DMS 273 treated with DMSO at 0.1 percent for 48 hours (cell line): ENCODE results near the gene MOV10L1.
"Not testable (repeated sequence)": the region's sequence is repeated elsewhere in the genome, so short reads cannot be mapped to it uniquely, and the experiment has no call there.

Experiments
- DNase-seq: peaks from one replicate; lab custom pipeline; 2025; lab: John Stamatoyannopoulos, UW

The MOV10L1 gene

DNA sequence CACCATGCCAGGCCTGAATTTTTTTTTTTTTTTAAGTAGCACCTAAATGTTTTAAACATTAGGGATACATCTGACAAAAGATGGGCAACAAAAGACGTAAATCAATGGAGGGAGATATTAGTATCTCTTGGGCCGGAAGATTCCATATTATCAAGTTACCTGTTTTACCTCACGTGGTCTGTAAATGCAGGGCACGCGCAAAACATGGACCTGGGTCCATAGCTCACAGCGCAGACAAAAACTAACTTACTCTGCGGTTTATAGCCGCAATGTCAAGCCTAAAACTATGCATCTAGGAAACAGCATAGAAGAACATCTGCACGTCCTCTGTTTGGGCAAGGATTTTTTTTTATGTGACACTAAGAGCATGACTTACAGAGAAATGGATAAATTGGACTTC lies 49.2 kb downstream of the MOV10L1 start:
- no peak for DNase-seq

DNA sequence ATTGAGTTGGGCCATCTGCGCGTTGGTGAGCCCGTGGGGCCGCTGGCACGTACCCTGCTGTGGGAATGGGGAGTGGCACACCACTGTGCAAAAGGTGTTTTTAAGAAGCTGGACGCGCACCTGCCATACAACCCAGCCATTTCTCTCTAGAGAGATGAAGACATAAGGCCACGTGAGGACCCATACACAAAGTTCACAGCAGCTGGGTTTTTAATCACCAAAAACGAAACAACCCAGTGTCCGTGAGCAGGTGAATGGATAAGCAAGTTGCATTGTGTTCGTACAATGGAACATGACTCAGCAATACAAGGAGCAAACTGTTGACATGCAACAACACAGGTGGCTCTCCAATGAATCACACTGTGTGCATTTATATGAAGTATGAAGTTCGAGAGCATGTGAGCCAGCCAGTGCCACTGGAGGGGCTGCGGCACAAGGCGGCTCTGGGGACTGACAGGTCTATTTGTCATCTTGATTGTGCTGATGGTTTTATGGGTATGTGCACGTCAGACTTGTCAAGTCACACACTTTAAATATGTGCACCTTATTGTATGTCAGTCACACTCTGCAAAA lies 50.1 kb downstream of the MOV10L1 start:
- no peak for DNase-seq

DNA sequence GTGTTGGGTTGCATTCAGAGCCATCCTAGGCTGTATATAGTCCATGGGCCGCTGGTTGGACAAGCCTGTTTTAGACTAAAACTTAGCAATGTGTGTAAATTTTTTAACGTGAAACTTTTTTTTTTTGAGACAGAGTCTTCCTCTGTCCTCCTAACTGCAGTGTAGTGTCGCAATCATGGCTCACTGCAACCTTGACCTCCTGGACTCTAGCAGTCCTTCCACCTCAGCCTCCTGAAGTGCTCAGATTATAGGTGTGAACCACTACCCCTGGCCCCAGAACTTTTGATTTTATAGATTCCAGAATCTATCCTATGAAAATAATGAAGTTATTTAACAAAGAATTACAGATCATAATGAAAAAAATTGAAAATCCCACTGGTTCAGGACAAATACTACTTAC lies 50.8 kb downstream of the MOV10L1 start:
- DNase-seq, result no peak

DNA sequence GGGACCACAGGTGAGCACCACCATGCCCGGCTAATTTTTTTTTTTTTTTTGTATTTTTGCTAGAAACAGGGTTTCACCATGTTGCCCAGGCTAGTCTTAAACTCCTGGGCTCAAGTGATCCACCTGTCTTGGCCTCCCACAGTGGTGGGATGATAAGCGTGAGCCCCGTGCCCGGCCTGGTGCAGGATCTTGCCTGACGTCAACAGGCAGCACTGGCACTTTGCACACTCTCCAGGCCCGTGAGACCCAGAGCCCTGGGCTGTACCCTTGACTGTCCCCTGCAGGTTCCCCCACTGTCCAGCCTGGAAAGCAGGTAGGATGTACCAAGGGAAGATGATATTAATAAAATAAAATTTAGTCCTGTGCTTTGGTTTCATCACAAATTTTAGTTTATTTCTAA lies 51.7 kb downstream of the MOV10L1 start:
- no peak for DNase-seq

DNA sequence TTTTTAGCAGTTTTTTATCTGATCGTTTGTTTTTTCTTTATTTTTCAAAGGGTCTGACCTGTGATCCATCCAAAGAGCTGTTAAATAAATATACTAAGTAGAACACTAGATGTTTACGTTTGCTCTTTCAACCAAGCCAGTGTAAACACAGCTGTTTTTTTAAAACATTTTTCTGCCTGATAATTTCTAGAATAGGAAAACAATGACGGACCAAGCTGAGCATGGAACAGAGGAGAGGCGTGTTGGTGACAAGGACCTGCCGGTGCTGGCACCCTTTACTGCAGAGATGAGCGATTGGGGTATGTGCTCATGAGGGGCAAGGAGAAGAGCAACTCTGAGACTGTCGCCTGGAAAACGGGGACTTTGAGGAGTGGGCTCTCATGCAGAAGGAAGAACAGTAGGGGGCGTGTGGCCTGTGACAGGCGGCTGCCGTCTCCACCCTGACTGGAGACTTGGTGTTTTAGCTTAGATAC lies 52.1 kb downstream of the MOV10L1 start:
- DNase-seq, result no peak

DNA sequence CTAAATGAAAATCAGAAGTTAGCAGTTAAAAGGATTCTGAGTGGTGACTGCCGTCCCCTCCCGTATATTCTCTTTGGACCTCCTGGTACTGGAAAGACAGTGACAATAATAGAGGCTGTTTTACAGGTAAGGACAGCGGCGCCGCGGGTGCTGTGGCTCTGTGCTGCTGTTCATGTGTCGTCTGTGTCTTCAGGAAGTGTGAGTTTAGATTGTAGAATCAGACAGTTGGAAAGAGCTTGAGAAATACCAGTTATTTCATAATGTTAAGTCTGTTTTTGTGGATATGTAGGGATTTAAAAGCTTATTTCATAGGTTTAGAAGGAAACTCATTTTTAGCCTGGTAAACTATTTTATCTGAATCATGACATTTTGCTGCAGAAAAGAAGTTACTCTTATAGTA lies 53.3 kb downstream of the MOV10L1 start:
- no peak for DNase-seq

DNA sequence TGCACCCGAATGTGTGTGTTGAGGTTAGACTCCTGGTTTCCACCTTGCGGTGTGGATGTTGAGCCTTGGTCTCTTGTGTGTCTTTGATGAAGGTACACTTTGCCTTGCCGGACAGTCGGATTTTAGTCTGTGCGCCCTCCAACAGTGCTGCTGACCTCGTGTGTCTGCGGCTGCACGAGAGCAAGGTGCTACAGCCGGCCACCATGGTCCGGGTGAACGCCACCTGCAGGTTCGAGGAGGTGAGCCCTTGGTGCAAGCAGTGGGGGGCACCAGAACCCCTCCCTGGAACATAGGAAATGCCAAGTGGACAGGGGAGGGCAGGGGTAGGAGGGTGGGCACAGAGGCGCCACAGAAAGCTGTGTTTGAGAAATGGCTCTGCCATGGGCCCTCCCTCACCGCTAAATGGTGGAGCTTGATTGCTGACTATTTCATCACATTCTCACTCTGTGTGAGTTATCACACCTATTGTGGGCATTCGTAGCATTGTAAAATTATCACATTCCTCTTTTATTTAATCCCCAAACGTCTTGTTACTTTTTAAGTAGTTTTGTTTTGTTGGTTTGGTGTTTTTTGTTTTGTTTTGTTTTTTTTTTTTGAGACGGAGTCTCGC lies 54.3 kb downstream of the MOV10L1 start:
- DNase-seq, result no peak

DNA sequence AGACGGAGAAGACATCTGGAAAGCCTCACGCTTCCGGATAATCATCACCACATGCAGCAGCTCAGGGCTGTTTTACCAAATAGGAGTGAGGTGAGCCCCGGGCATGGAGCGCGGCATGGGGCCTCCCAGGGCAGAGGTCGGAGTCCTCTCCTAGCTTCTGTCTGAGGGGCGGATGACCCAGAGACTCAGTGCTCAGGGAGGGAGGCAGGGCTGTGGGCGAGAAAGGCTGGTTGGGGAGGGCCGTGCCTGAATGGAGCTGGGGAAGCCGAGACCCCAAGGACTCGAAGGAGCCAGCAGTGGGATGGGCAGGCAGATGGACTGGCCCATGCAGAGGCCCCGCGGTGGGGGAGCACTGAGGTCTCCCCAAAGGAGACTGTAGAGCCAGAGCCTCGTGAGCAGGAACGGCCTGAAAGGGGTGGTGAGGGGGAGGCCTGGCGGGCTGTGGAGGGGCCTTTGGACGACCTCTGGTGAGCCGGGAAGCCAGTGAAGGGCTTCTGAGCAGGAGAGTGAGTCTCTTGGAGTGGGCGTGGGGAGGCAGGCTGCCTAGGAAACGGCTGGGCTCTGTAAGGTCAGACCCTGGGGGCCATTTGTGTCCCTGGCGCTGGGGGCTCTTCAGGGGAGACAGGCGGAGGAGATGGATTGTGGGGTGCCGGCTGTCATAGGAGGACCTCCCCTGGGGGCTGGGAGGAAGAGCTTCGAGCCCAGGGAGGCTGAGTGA lies 56.1 kb downstream of the MOV10L1 start:
- no peak for DNase-seq

DNA sequence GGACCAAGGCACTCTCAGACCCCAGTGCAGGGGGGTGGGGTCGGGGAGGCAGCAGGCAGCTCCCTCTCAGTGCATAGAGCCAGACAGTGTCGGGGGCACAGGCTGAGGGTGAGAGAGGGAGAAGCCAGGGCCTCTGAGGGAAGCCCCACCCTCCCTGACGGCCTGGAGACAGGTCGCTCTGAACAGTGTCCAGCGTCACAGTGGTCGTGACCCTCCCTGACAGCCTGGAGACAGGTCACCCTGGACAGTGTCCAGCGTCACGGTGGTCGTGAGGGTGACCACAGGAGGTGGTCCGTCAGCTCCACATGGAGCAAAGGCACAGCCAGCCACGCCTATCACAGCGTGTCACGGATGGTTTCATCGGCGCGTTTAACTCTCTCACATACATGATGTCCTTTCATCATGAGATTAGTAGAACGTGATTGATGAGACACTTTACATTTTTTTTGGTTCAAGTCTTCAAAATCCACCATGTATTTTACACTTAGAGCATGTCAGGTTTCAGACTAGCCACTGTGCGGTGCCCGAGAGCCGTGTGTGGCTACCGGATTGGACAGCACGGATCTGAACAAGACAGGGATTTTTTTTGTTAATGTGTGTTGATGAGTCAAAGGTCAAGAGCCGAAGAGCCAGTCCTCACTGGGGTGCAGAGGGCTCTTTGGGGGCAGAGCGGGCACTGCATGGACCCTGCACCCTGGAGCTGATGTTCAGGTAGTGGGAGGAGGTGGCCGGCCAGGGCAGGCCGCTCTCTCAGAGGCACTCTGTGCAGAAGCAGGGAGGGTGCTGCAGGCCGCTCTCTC lies 56.8 kb downstream of the MOV10L1 start:
- DNase-seq, result no peak

DNA sequence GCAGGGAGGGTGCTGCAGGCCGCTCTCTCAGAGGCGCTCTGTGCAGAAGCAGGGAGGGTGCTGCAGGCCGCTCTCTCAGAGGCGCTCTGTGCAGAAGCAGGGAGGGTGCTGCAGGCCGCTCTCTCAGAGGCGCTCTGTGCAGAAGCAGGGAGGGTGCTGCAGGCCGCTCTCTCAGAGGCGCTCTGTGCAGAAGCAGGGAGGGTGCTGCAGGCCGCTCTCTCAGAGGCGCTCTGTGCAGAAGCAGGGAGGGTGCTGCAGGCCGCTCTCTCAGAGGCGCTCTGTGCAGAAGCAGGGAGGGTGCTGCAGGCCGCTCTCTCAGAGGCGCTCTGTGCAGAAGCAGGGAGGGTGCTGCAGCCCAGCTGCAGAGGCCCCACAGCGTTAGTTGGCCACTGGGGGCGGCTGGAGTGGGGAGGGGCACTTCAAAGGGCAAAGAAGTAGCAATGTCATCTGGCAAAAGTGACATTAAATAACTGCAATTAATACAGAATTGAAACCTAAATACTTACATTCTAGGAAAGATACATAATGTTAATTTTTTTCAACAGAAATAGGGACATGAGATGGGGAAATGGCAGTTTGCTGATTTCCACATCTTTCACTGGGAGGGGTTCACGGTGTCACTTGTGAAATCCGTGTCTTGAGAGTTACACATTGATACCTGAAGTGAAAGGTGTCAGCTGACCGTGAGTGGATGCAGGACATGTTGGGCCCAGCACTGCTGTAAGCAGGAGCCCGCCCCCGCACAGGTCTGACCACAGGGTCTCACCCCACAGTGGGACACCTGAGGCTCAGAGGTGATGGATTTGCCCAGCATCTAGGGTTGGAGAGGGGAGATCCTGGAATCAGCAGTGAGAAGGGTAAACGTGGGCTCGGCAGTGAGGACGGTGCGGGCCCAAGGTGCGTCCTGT lies 57.7 kb downstream of the MOV10L1 start:
- DNase-seq, result not testable (repeated sequence)

DNA sequence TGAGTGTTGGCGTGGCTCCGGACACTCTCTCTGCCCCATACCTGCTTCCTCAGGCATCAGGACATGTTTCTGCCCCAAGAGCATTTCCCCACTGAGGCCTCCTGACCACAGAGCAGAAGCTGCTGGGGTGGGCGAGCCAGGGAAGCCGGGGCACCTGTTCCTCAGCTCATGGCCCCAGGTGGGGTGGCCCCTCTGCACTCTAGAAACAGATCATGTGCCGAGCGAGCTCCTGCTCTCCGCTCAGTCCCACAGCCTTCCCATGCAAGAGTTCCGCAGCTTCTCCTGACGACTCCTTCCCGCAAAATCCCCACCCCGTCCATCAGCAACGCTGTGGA lies 58.3 kb downstream of the MOV10L1 start:
- DNase-seq, result no peak

DNA sequence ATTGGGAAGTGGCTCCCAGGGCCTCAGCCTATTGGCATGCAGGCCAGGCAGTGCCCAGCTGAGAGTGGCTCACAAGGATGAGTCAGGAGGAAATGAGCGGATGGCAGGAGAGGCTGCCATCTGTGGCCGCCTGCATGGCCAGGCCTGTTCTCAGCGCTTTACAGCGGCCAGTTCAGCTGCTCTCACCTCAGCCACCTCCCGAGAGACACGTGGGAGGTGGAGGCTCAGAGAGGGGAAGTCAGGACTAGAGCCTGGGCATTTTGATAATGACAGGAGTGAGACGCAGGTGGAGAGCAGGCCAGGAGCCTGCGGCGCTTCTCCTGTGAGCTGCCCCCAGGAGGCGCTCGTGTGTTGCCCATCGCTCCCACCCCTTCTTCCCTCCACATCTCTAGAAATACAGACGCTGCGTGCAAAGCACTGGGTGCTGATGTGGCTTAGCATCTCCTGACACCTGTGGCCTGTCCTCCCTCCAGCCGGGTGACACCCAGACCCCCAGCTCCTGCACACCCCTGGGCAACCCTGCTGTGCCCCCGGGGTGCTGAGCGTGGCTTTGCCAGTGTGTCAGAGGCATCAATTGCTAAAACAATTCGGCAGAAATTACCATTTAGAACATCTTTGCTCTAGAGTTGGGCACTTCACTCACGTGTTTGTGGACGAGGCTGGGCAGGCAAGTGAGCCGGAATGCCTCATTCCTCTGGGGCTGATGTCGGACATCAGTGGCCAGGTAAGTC lies 59.4 kb downstream of the MOV10L1 start:
- DNase-seq, result peak; percentile 24

DNA sequence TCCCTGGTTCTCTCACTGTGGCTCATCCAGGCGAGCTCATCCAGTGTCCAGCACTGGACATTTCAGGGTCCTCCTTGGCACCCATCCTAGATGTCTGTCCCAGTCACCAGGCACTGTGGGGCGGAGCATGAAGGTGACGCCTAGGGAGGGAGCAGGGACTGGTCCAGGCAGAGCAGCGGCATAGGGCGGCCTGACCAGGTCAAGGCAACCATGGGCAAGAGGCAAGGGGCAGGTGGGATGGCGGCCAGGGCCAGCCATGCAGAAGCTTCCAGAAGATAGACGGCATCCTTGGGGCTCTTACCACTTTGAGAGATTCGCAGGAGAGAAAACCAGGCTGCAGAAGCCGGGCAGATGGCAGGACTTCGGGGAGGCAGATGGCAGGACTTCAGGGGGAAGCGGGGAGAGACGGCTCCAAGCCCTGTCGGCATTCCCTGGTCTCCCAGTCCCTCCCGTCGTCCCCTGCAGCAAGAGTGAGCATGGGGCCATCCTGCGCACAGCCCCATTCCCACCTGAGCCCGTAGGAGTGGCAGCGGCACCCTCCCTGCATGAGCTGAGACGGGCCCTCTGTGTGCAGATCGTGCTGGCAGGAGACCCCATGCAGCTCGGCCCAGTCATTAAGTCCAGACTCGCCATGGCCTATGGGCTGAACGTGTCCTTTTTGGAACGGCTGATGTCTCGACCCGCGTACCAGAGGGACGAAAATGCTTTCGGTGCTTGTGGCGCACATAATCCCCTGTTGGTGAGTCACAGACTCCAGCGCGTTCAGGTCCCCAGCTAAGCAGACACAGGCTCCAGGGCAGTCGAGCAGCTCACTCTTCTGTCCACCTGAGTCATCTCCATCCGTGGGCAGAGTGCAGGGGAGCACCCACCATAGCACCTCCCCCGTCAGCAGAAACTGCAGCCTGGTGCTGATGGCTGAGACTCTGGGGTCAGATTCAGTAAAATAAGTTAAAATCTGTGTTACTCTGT lies 60.6 kb downstream of the MOV10L1 start:
- DNase-seq, result peak; percentile 12

DNA sequence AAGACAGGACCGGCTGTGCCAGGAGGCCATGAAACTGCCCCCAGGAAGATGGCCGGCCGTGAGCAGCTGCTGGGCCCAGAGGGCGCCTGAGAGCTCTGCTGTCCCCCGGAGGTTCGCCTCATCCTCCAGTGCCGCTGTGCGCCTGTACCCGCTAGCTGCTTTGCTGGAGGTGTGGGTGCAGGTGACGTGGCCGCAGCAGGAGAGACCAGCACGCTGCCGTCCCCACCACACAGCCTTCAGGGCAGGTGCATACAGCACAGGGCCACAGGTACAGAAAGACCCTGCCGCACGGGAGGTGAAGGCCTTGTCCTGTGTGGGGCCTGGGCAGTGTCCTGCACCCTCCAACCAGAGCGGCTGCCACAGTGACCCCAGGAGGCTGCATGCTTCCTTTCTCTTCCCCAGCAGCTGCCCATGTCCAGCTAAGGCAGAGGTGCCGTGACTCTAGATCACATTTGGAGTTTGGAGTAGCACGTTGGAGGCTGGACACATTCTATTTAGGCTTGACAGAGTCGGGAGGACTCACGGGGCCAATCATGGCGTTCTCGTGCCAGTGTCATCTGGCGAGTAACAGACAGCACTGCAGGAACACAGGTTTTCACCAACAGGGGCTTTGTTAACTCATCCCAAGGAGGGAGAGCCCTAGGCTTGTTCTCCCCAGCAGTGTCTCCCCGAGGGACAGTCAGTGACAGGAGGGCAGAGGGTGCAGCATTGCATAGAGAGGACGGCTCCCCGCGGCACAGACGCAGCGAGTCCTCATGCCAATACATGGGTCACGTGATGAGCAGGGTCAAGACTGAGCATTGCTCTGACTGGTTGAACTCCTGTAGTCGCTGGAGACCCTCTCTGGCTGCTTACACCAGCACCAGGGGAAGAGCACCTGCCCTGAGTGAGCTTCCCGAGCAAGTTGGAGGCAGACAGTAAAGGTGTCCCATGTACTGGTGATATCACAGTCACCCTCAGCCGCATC lies 62.0 kb downstream of the MOV10L1 start:
- no peak for DNase-seq

DNA sequence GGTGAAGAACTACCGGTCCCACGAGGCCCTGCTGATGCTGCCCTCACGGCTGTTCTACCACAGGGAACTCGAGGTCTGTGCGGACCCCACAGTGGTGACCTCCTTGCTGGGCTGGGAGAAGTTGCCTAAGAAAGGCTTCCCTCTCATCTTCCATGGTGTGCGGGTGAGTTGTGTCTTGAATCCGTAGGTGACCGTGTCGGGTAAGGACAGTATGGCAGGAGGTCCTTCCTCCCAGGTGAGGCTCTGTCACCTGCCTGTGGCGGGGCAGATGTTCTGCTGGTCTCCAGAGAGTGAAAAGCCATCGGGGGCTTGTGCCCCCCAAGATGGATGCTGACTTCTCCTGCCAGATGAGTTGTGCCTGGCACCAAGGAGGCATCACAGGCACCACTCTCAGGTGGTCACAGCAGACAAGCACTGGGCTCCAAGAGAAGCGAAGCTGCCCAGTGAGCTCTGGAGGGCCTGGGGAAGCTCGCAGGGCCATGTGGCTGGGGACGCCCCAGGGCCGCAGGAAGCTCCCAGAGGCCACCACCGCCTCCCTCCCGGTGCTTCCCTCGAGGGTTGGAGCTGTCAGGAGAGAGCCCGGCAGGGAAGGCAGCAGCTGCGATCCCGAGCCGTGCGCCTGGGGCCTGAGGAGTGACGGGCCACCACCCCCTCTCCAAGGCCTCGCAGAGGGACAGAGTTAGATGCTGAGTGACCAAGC lies 63.4 kb downstream of the MOV10L1 start:
- no peak for DNase-seq

DNA sequence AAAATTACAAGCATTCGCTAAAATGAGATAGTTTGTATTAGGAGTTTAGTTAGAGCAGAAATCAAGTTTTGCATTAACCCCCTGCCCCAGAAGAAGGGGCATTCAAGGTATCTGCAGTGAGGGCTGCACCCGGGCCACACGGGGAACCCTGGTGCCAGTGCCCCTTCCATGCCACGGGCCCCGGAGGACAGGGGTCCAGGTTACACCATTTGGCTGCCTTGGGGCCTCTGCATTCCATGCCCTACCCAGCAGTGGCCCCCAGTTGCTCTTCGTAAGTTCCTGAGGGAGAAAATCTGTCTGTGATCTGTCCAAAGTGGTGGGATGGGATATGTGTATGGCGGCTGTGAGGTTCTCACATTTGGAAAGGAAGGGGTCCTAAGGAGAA lies 63.9 kb downstream of the MOV10L1 start:
- DNase-seq, result no peak

DNA sequence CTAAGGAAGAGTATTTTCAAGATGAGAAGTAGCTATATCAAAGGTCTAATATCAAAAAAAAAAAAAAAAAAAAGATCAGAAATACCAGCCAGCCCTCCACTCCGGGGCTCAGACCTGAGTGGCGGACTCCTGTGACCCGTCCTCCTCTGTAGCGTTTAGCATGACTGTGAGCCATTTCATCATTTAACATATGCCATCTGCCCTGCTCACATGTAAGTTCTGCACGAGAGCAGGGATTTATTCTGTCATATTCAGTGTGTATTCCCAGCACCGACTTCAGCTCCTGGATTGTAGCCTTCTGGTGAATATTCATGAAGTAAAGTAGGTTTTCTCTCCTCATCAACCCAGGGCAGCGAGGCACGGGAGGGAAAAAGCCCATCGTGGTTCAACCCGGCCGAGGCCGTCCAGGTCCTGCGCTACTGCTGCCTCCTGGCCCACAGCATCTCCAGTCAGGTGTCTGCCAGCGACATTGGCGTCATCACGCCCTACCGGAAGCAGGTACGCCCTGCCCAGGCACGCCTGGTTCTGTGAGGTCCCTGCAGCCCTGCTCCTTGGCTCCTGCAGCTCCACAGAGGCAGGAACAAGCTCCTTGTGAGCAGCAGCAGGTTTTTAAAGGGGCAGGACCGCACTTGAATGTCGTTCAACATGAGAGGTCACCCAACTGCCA lies 68.0 kb downstream of the MOV10L1 start:
- DNase-seq, result no peak

DNA sequence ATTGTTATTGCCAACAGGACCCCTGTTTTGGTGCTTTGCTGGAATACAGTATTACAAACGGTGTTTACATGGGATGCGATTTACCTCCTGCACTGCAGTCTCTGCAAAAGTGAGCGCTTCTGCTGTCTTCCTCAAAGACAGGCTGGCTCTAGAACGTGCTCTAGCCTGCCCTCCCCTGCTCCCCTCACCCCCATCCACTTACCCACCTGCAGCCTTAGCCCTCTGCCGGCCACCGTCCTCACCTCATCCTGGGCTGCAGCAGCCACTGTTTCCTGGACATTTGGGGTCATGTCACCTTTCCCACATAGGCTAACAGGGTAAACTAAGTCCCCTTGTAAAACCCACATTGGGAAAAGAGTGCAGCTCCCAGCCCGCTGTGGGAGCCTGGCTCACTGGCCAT lies 71.1 kb downstream of the MOV10L1 start:
- DNase-seq, result no peak
